K562 (cell line): ENCODE data around the gene CDK11B. TPM values are rescaled to one million over a fixed set of nuclear protein-coding genes. Genes with fewer than 3 reads are reported as not detected.
A peak's percentile ranks its signal among the peaks of the same experiment; 100 is the strongest.

Experiments used
- BRD4 ChIP-seq: fragments of 200-600 bp; sonication (generic); IDR thresholded peaks from 2 replicates; pipeline ENCODE4 v1.6.1; 2017; ENCODE audit warnings: inconsistent platforms
- BRF1 ChIP-seq: IDR thresholded peaks from 3 replicates; pipeline ENCODE4 v1.6.1; 2011; ENCODE audit warnings: borderline replicate concordance, mild to moderate bottlenecking; ENCODE audit not compliant: insufficient read length; ENCODE audit errors: extremely low read depth
- C11orf30 ChIP-seq: fragments of 450-650 bp; IDR thresholded peaks from 2 replicates; pipeline ENCODE4 v1.6.1; 2016; ENCODE audit warnings: low read depth, mild to moderate bottlenecking
- CBFA2T3 ChIP-seq: fragments of 450-650 bp; IDR thresholded peaks from 2 replicates; pipeline ENCODE4 v1.6.1; 2017
- CBX3 ChIP-seq, 2 experiments: IDR thresholded peaks; 1 replicate in 1 of 2; 2 replicates in 1 of 2; pipeline ENCODE4 v1.6.1; 2012; ENCODE audit warnings: inconsistent platforms in 2 of 2, low read length in 2 of 2, borderline replicate concordance in 1 of 2, control low read depth in 1 of 2
- FUS ChIP-seq: fragments of 200-400 bp; formaldehyde crosslinking; optimal IDR thresholded peaks from 2 replicates; pipeline ENCODE3; 2017; ENCODE audit warnings: low read depth, low read length
- HDAC2 ChIP-seq: fragments of 450-650 bp; IDR thresholded peaks from 2 replicates; pipeline ENCODE4 v1.6.1; 2016; ENCODE audit warnings: mild to moderate bottlenecking
- PATZ1 ChIP-seq: fragments of 250-450 bp; sonication (Bioruptor Pico); IDR thresholded peaks from 2 replicates; pipeline ENCODE4 v1.5.0; 2020; ENCODE audit warnings: mild to moderate bottlenecking, borderline replicate concordance
- RAD51 ChIP-seq: fragments of 450-650 bp; IDR thresholded peaks from 2 replicates; pipeline ENCODE4 v1.7.1; 2016; ENCODE audit warnings: low read depth, mild to moderate bottlenecking, borderline replicate concordance
- TARDBP ChIP-seq: fragments of 450-650 bp; IDR thresholded peaks from 2 replicates; pipeline ENCODE4 v1.6.1; 2016
- TCF3 ChIP-seq: sonication (generic); formaldehyde crosslinking; IDR thresholded peaks from 2 replicates; pipeline ENCODE4 v1.4.0; 2020; ENCODE audit warnings: mild to moderate bottlenecking, missing genetic modification reagents
- TCF7 ChIP-seq: sonication (generic); IDR thresholded peaks from 2 replicates; pipeline ENCODE4 v1.6.1; 2016; ENCODE audit warnings: antibody characterized with exemption, borderline replicate concordance
- ZNF655 ChIP-seq: fragments of 250-450 bp; sonication (Bioruptor Pico); IDR thresholded peaks from 2 replicates; pipeline ENCODE4 v1.5.0; 2021
- polyA plus RNA-seq, 8 experiments: library from polyadenylated mRNA; depleted of rRNA in 4 of 8; stranded (reverse) in 5 of 8; unstranded in 3 of 8; fragments of >200 nt; fragmentation: Nextera tagmentation in 2 of 8; fragmentation: Illumina TruSeq in 1 of 8; extraction: Ambion mirVana in 2 of 8; extraction: Trizol in 1 of 8; gene quantifications; 2 replicates each; pipeline versions ENCODE4 v1.2.1 to v1.2.3, GENCODE V29; 2011 to 2014; ENCODE audit warnings: inconsistent platforms in 1 of 8, missing spikeins in 1 of 8
- total RNA-seq, 7 experiments: library from RNA; depleted of rRNA in 6 of 7; stranded (reverse); fragments of >200 nt in 6 of 7; fragmentation: Illumina TruSeq in 2 of 7; extraction: Trizol in 2 of 7; gene quantifications; 2 replicates each; pipeline versions ENCODE4 v1.2.1 to v1.2.3, GENCODE V29; 2011 to 2021; ENCODE audit warnings: low replicate concordance in 1 of 7
- TF ChIP-seq, protein P1 (sequence below): fragments of 250-450 bp; sonication (Bioruptor Pico); IDR thresholded peaks from 2 replicates; pipeline ENCODE4 v1.4.0; 2020
- TF ChIP-seq, protein P2 (sequence below): fragments of 450-650 bp; IDR thresholded peaks from 2 replicates; pipeline ENCODE4 v1.7.1; 2018; ENCODE audit warnings: mild to moderate bottlenecking, low read depth; ENCODE audit not compliant: partially characterized antibody
- TF ChIP-seq, protein P3 (sequence below): fragments of 250-450 bp; sonication (Bioruptor Pico); IDR thresholded peaks from 2 replicates; pipeline ENCODE4 v1.4.0; 2020; ENCODE audit warnings: mild to moderate bottlenecking, moderate library complexity
- TF ChIP-seq, protein P4 (sequence below): fragments of 450-650 bp; IDR thresholded peaks from one replicate; pipeline ENCODE4 v1.6.1; 2018; ENCODE audit warnings: mild to moderate bottlenecking, moderate library complexity; ENCODE audit not compliant: partially characterized antibody

CDK11B gene
- total and polyA plus RNA-seq, 9 of the 15 experiments (the other 6 are each of a cell fraction or from before 2014, with no cell fraction given) = 2.8 to 52.2 (median 19.5) TPM

GRCh38 chr1:1615256-1616044 lies 43.4 kb downstream of the CDK11B start, which contains the start of gene MIB2 (continued):
- TF ChIP-seq PATZ1 (no peak), RAD51 (no peak), TCF7 (0 out of 2 replicates have a peak, but pooled peaks have one; percentile 11), CBX3 (IDR thresholded peaks at IDR 0.05; ENCODE audit: borderline replicate concordance in 1 of 2, low read length in 2 of 2) (0 out of 3 replicates have a peak, but pooled peaks of 1 of the 2 experiments have one; percentile 18), BRF1 (no peak), CBFA2T3 (peak; percentile 15; the same call in 1 of the 2 replicates), TARDBP (0 out of 2 replicates have a peak, but pooled peaks have one; percentile 64), FUS (peak; percentile 56), ZNF655 (CRISPR knock-in tag) (no peak), BRD4 (peak; percentile 86; the same call in 1 of the 2 replicates), HDAC2 (peak; percentile 8; the same call in 1 of the 2 replicates), TCF3 (CRISPR knock-in tag) (peak; percentile 31), C11orf30 (peak; percentile 88)
- TF ChIP-seq, protein P1, sequence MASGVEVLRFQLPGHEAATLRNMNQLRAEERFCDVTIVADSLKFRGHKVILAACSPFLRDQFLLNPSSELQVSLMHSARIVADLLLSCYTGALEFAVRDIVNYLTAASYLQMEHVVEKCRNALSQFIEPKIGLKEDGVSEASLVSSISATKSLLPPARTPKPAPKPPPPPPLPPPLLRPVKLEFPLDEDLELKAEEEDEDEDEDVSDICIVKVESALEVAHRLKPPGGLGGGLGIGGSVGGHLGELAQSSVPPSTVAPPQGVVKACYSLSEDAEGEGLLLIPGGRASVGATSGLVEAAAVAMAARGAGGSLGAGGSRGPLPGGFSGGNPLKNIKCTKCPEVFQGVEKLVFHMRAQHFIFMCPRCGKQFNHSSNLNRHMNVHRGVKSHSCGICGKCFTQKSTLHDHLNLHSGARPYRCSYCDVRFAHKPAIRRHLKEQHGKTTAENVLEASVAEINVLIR = peak; percentile 99
- TF ChIP-seq, protein P2, sequence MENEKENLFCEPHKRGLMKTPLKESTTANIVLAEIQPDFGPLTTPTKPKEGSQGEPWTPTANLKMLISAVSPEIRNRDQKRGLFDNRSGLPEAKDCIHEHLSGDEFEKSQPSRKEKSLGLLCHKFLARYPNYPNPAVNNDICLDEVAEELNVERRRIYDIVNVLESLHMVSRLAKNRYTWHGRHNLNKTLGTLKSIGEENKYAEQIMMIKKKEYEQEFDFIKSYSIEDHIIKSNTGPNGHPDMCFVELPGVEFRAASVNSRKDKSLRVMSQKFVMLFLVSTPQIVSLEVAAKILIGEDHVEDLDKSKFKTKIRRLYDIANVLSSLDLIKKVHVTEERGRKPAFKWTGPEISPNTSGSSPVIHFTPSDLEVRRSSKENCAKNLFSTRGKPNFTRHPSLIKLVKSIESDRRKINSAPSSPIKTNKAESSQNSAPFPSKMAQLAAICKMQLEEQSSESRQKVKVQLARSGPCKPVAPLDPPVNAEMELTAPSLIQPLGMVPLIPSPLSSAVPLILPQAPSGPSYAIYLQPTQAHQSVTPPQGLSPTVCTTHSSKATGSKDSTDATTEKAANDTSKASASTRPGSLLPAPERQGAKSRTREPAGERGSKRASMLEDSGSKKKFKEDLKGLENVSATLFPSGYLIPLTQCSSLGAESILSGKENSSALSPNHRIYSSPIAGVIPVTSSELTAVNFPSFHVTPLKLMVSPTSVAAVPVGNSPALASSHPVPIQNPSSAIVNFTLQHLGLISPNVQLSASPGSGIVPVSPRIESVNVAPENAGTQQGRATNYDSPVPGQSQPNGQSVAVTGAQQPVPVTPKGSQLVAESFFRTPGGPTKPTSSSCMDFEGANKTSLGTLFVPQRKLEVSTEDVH = peak; percentile 86
- TF ChIP-seq, protein P3, sequence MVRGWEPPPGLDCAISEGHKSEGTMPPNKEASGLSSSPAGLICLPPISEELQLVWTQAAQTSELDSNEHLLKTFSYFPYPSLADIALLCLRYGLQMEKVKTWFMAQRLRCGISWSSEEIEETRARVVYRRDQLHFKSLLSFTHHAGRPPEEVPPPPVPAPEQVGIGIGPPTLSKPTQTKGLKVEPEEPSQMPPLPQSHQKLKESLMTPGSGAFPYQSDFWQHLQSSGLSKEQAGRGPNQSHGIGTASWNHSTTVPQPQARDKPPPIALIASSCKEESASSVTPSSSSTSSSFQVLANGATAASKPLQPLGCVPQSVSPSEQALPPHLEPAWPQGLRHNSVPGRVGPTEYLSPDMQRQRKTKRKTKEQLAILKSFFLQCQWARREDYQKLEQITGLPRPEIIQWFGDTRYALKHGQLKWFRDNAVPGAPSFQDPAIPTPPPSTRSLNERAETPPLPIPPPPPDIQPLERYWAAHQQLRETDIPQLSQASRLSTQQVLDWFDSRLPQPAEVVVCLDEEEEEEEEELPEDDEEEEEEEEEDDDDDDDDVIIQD = no peak
- TF ChIP-seq, protein P4, sequence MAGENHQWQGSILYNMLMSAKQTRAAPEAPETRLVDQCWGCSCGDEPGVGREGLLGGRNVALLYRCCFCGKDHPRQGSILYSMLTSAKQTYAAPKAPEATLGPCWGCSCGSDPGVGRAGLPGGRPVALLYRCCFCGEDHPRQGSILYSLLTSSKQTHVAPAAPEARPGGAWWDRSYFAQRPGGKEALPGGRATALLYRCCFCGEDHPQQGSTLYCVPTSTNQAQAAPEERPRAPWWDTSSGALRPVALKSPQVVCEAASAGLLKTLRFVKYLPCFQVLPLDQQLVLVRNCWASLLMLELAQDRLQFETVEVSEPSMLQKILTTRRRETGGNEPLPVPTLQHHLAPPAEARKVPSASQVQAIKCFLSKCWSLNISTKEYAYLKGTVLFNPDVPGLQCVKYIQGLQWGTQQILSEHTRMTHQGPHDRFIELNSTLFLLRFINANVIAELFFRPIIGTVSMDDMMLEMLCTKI = no peak
